HepG2 (cell line): Measurements from ENCODE around the gene CTSW. TPM values are rescaled to one million over a fixed set of nuclear protein-coding genes. Genes with fewer than 3 reads are reported as not detected.

ENCODE experiments used
- ATRX ChIP-seq: sonication (generic); formaldehyde crosslinking; IDR thresholded peaks from 2 replicates; pipeline ENCODE4 v1.4.0; 2020; ENCODE audit warnings: missing genetic modification reagents, borderline replicate concordance
- FOXK1 ChIP-seq: sonication (generic); formaldehyde crosslinking; IDR thresholded peaks from 2 replicates; pipeline ENCODE4 v1.4.0; 2020; ENCODE audit warnings: low read depth, missing genetic modification reagents, borderline replicate concordance
- KLF9 ChIP-seq: IDR thresholded peaks from 2 replicates; pipeline ENCODE4 v1.6.1; 2016; ENCODE audit warnings: low read depth
- RBFOX2 ChIP-seq: fragments of 200-400 bp; formaldehyde crosslinking; IDR thresholded peaks from 2 replicates; pipeline ENCODE4 v1.6.1; 2017; ENCODE audit warnings: low read depth, mild to moderate bottlenecking, low read length
- RFX5 ChIP-seq: IDR thresholded peaks from 2 replicates; pipeline ENCODE4 v1.6.1; 2011; ENCODE audit warnings: low read depth, low read length, improper control_type of control experiment
- SOX6 ChIP-seq, 2 experiments: fragments of 450-650 bp in 1 of 2; sonication (generic) in 1 of 2; formaldehyde crosslinking in 1 of 2; IDR thresholded peaks; 2 replicates each; pipeline versions ENCODE4 v1.4.0 to v1.6.1; 2017 to 2020; ENCODE audit warnings: antibody characterized with exemption in 1 of 2, mild to moderate bottlenecking in 1 of 2, missing genetic modification reagents in 1 of 2
- ZNF484 ChIP-seq: sonication (generic); formaldehyde crosslinking; IDR thresholded peaks from 2 replicates; pipeline ENCODE4 v1.5.1; 2020; ENCODE audit warnings: mild to moderate bottlenecking, low read depth, missing genetic modification reagents, borderline replicate concordance
- ZNF564 ChIP-seq: sonication (generic); formaldehyde crosslinking; IDR thresholded peaks from 2 replicates; pipeline ENCODE4 v1.8.1; 2023; ENCODE audit warnings: mild to moderate bottlenecking, missing genetic modification reagents
- ZNF713 ChIP-seq: sonication (generic); formaldehyde crosslinking; IDR thresholded peaks from 2 replicates; pipeline ENCODE4 v1.4.0; 2020; ENCODE audit warnings: mild to moderate bottlenecking, missing genetic modification reagents
- ZSCAN20 ChIP-seq: sonication (generic); formaldehyde crosslinking; IDR thresholded peaks from 2 replicates; pipeline ENCODE4 v1.4.0; 2020; ENCODE audit warnings: missing genetic modification reagents, mild to moderate bottlenecking, borderline replicate concordance
- polyA plus RNA-seq, 8 experiments: library from polyadenylated mRNA; depleted of rRNA in 3 of 8; stranded (reverse) in 7 of 8; unstranded in 1 of 8; fragments of >200 nt; fragmentation: Illumina TruSeq in 4 of 8; extraction: Trizol in 4 of 8; gene quantifications; 2 replicates each; pipeline versions ENCODE4 v1.2.1 to v1.2.3, GENCODE V29; 2011 to 2016; ENCODE audit warnings: low read depth in 4 of 8, missing spikeins in 1 of 8, mixed read lengths in 1 of 8; ENCODE audit not compliant: insufficient read depth in 1 of 8
- total RNA-seq, 5 experiments: library from RNA; depleted of rRNA; stranded (reverse); fragments of >200 nt; fragmentation: Illumina TruSeq; extraction: Trizol; gene quantifications; 2 replicates each; pipeline ENCODE4 v1.2.3, GENCODE V29; 2016; ENCODE audit warnings: low read depth in 1 of 5
- TF ChIP-seq, protein P1 (sequence below): sonication (generic); formaldehyde crosslinking; IDR thresholded peaks from 2 replicates; pipeline ENCODE4 v1.9.0; 2021; ENCODE audit warnings: missing genetic modification reagents, borderline replicate concordance
- TF ChIP-seq, protein P2 (sequence below): fragments of 450-650 bp; IDR thresholded peaks from 2 replicates; pipeline ENCODE4 v1.6.1; 2017; ENCODE audit warnings: mild to moderate bottlenecking
- TF ChIP-seq, protein P3 (sequence below): sonication (generic); formaldehyde crosslinking; conservative IDR thresholded peaks from 2 replicates; pipeline ENCODE4 v1.8.0; 2022; ENCODE audit warnings: low read depth, missing genetic modification reagents
- TF ChIP-seq, protein P4 (sequence below): sonication (generic); formaldehyde crosslinking; IDR thresholded peaks from 2 replicates; pipeline ENCODE4 v1.5.1; 2020; ENCODE audit warnings: mild to moderate bottlenecking, missing genetic modification reagents, moderate library complexity
- TF ChIP-seq, protein P5 (sequence below): sonication (generic); formaldehyde crosslinking; IDR thresholded peaks from 2 replicates; pipeline ENCODE4 v1.5.0; 2020; ENCODE audit warnings: missing genetic modification reagents

CTSW gene
- total and polyA plus RNA-seq, 2 of the 13 experiments (the other 11 are each of a cell fraction or from before 2014, with no cell fraction given), result 0.09 TPM; not detected in 1

DNA sequence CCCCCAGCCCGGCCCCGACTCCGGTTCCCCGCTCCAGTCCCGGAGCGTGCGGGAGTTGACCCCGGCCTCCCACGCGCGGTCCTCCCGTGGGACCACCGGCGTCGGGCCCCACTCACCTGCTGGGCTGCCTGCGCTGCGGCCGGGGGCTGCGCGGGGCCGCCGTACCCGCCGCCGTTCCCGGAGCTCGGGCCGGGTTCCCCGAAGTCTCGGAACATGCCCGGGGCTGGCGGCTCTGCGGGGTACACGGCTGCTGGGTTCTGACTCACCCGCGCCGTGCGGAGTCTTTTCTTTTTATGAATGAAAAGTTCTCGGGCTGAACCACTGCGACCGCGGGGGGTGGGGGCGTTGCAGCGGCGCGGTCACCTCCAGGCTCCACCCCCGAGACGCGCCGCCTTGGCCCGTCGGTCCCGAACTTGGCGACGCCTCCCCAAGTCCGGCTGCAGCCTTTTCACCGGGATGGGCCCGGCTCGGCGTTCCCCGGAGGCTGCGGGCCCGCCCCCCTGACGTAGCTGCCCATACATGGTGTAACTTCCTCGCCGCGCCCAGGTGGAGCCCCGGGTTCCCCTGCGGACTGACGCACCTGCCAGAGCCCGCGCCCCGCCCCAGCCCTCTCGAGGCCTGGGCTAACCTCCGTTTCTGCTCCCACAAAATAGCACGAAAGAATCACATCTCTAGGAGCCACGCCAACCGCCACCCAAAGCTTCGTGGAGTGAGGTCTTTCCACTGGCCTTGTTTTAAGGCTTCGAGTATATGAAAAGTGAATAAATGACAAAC lies 20.7 kb downstream of the CTSW start, which contains the start of gene FOSL1 (continued):
- TF ChIP-seq, protein P1, sequence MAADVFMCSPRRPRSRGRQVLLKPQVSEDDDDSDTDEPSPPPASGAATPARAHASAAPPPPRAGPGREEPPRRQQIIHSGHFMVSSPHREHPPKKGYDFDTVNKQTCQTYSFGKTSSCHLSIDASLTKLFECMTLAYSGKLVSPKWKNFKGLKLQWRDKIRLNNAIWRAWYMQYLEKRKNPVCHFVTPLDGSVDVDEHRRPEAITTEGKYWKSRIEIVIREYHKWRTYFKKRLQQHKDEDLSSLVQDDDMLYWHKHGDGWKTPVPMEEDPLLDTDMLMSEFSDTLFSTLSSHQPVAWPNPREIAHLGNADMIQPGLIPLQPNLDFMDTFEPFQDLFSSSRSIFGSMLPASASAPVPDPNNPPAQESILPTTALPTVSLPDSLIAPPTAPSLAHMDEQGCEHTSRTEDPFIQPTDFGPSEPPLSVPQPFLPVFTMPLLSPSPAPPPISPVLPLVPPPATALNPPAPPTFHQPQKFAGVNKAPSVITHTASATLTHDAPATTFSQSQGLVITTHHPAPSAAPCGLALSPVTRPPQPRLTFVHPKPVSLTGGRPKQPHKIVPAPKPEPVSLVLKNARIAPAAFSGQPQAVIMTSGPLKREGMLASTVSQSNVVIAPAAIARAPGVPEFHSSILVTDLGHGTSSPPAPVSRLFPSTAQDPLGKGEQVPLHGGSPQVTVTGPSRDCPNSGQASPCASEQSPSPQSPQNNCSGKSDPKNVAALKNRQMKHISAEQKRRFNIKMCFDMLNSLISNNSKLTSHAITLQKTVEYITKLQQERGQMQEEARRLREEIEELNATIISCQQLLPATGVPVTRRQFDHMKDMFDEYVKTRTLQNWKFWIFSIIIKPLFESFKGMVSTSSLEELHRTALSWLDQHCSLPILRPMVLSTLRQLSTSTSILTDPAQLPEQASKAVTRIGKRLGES (CRISPR knock-in tag), result no peak
- TF ChIP-seq, protein P2, sequence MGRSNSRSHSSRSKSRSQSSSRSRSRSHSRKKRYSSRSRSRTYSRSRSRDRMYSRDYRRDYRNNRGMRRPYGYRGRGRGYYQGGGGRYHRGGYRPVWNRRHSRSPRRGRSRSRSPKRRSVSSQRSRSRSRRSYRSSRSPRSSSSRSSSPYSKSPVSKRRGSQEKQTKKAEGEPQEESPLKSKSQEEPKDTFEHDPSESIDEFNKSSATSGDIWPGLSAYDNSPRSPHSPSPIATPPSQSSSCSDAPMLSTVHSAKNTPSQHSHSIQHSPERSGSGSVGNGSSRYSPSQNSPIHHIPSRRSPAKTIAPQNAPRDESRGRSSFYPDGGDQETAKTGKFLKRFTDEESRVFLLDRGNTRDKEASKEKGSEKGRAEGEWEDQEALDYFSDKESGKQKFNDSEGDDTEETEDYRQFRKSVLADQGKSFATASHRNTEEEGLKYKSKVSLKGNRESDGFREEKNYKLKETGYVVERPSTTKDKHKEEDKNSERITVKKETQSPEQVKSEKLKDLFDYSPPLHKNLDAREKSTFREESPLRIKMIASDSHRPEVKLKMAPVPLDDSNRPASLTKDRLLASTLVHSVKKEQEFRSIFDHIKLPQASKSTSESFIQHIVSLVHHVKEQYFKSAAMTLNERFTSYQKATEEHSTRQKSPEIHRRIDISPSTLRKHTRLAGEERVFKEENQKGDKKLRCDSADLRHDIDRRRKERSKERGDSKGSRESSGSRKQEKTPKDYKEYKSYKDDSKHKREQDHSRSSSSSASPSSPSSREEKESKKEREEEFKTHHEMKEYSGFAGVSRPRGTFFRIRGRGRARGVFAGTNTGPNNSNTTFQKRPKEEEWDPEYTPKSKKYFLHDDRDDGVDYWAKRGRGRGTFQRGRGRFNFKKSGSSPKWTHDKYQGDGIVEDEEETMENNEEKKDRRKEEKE, result no peak
- TF ChIP-seq, protein P3, sequence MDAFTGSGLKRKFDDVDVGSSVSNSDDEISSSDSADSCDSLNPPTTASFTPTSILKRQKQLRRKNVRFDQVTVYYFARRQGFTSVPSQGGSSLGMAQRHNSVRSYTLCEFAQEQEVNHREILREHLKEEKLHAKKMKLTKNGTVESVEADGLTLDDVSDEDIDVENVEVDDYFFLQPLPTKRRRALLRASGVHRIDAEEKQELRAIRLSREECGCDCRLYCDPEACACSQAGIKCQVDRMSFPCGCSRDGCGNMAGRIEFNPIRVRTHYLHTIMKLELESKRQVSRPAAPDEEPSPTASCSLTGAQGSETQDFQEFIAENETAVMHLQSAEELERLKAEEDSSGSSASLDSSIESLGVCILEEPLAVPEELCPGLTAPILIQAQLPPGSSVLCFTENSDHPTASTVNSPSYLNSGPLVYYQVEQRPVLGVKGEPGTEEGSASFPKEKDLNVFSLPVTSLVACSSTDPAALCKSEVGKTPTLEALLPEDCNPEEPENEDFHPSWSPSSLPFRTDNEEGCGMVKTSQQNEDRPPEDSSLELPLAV (CRISPR knock-in tag), result no peak
- no peak for TF ChIP-seq RFX5
- TF ChIP-seq ZNF564, result no peak
- no peak for TF ChIP-seq ATRX (CRISPR knock-in tag)
- TF ChIP-seq KLF9 (CRISPR knock-in tag), result no peak; the same call in 1 of the 2 replicates
- TF ChIP-seq, protein P4, sequence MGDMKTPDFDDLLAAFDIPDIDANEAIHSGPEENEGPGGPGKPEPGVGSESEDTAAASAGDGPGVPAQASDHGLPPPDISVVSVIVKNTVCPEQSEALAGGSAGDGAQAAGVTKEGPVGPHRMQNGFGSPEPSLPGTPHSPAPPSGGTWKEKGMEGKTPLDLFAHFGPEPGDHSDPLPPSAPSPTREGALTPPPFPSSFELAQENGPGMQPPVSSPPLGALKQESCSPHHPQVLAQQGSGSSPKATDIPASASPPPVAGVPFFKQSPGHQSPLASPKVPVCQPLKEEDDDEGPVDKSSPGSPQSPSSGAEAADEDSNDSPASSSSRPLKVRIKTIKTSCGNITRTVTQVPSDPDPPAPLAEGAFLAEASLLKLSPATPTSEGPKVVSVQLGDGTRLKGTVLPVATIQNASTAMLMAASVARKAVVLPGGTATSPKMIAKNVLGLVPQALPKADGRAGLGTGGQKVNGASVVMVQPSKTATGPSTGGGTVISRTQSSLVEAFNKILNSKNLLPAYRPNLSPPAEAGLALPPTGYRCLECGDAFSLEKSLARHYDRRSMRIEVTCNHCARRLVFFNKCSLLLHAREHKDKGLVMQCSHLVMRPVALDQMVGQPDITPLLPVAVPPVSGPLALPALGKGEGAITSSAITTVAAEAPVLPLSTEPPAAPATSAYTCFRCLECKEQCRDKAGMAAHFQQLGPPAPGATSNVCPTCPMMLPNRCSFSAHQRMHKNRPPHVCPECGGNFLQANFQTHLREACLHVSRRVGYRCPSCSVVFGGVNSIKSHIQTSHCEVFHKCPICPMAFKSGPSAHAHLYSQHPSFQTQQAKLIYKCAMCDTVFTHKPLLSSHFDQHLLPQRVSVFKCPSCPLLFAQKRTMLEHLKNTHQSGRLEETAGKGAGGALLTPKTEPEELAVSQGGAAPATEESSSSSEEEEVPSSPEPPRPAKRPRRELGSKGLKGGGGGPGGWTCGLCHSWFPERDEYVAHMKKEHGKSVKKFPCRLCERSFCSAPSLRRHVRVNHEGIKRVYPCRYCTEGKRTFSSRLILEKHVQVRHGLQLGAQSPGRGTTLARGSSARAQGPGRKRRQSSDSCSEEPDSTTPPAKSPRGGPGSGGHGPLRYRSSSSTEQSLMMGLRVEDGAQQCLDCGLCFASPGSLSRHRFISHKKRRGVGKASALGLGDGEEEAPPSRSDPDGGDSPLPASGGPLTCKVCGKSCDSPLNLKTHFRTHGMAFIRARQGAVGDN, result peak; percentile 63
- TF ChIP-seq SOX6 (IDR thresholded peaks at IDR 0.05), result no peak
- TF ChIP-seq SOX6 (CRISPR knock-in tag; IDR thresholded peaks at IDR 0.05), result peak; percentile 44; the same call in 1 of the 2 replicates
- 0 out of 2 replicates have a peak, but pooled peaks have one; percentile 35 for TF ChIP-seq ZNF713 (CRISPR knock-in tag)
- peak; percentile 87 for TF ChIP-seq RBFOX2
- TF ChIP-seq ZSCAN20 (CRISPR knock-in tag), result 0 out of 2 replicates have a peak, but pooled peaks have one; percentile 19
- TF ChIP-seq, protein P5, sequence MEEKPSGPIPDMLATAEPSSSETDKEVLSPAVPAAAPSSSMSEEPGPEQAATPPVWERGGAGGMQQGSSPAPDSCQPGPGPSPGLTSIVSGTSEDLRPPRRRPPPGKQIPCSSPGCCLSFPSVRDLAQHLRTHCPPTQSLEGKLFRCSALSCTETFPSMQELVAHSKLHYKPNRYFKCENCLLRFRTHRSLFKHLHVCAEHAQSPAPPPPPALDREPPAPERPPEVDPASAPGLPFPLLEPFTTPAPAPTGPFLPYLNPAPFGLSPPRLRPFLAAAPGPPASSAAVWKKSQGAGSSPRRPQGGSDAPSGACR, result no peak
- no peak for TF ChIP-seq ZNF484 (CRISPR knock-in tag)
- TF ChIP-seq FOXK1 (CRISPR knock-in tag), result 0 out of 2 replicates have a peak, but pooled peaks have one; percentile 33
